COR-L47 (cell line): ENCODE measurements around the gene USH1G.
"Not testable (repeated sequence)": the region's sequence is repeated elsewhere in the genome, so short reads cannot be mapped to it uniquely, and the experiment has no call there.

Experiments used
- DNase-seq: peaks from one replicate; lab custom pipeline; 2025; lab: John Stamatoyannopoulos, UW

The USH1G gene

DNA sequence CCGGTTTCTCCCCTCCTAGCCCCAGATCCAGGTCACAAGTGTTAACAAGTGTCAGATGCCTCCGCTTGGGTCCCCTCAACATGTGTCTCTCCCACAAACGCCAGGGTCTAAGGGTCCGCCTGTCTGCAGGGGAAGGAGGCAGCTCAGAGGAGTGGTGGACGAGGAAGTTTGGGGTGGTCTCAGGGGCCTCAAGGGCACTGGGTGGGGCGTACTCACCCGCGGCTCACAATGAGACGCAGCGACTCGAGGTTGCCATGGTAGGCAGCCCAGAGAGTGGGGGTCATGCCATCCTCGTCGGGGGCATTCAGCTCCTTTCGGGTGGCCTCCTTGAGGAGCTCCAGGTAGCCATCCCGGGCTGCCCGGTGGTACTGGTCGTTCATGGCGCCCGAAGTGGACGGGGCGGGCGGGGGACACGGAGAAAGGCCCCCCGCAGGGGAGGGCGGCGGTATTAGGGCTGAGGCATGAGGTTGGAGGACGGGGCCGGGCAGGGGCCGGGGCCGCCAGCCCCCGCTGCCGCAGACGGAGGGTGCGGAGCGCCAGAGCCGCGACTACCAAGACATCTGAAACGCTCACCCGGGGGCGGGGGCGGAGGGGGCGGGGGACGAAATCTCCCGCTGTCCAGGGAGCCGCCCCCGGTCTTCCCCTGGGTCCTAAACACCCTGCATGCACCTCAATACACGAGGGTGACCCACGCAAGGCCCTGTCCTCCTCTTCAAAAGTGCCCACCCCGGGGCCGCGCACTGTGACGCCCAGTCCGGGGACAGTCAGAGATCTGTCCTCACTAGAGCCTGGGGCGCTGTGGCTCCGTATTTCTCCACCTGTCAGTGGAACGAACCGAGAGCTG is at the start of gene USH1G:
Gene USH1G (minus strand): TSS at position 562 of the 844 bp plus-strand sequence. CDS start 182 bp downstream, at position 380.
- DNase-seq: no peak

DNA sequence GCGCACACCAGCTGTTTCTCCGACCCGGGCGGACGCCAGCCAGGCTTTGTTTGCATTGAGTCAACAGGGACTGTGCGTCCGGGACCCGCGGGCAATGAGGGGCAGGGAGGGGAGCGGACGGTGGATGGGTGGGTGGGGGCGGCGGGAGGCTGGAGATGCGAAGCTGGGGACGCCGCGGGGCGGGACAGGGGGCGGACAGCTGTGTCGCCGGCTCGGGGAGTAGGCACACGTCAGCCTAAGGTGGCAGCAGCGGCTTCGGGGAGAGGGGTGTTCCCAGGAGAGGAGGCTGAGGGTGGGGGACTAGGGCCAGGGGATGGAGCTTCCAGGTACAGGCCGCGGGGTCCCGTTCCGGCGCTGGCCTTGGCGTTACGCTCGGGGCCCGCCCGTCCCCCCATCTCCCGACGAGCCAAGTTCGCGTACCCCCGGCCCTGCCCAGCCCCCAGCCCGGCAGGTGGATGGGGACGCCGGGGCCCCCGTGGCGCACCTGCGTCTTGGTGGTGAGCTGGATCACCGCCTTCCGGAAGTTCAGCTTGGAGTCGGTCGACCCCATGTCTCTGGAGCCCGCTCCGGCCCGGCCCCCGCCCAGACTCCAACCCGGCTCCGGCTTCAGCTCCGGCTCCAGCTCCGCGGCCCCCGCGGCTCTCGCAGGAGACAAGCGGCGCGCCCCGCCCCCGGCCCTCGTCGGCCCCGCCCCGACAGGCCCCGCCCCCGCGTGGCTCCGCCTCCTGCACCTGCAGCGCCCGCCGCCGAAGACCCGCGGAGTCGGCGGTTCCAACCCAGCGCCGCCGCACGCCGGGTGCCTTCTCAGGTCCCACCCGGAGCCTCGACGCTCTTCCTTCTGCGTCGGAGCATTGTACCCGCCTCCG is 49.3 kb upstream of the USH1G start, which contains the start of gene HID1:
Gene HID1 (minus strand): TSS at position 653 of the 866 bp plus-strand sequence. CDS start 103 bp downstream, at position 550.
- DNase-seq: peak; percentile 85

DNA sequence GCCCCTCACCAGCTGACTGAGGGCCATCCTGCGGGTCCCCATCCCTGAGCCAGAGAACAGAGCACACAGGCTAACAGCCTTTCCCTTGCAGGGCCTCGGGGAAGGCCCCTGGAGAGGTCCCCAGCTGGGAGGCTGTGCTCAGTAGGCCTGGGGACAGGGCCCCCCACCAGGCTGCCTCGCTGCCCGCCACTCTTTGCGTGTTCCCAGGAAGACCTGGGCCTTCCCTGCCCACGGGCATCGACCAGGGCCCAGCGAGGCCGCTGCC is 48.7 kb upstream of the USH1G start:
- no peak for DNase-seq

DNA sequence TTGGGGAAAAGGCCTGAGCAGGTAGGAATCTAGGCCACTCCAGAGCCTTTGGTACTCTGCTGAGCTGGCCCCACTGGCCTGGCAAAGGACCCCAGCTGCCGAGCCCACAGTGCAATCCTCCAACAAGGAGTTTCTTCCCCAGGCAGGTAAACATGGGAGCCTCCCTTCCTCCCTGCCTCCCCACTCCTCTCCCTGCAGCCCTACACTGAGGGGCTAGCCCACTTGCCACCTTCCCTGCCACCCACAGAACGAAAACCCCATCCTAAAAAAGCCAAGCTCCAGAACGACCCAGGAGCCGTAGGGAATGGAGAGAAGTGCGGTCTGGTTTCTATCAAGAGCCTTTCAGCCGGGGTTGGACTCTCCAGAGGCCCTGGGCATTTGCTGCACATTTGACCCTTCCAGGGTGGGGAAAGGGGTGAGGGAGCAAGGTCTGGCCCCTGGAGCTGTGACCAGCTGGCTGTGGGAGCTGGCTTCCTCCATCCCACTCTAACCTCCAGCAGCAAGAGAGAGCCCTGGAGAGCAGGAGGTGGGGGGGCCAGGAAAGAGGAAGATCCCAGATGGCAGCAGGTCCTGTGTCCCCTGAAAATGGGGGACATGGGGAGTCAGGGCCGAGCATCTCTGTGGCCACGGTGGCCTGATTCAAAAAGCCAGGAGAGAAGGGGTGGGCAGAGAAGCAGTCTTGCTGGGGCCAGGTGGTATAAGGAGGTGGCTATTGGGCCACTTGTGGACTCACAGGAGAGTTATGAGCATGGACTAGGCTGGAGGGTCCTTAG is 48.2 kb upstream of the USH1G start:
- no peak for DNase-seq

DNA sequence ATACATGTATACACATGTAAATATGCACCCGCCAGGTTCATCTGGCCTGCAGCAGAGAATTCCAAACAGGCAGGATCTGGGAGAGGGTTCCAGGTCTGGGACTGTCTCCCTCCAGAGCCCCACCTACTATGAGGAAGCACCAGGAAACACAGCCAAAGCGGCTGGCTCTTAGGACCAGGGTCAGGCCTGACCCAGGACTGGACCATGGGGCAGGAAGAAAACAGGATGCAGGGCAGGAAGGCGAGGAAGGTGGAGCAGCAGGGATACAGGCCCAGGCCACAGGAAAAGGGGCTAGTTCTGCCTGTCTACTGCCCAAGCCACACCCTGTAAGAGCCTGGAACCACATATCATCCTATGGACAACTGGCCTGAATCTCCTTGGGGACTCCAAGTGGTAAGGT is 47.3 kb upstream of the USH1G start:
- DNase-seq: no peak

DNA sequence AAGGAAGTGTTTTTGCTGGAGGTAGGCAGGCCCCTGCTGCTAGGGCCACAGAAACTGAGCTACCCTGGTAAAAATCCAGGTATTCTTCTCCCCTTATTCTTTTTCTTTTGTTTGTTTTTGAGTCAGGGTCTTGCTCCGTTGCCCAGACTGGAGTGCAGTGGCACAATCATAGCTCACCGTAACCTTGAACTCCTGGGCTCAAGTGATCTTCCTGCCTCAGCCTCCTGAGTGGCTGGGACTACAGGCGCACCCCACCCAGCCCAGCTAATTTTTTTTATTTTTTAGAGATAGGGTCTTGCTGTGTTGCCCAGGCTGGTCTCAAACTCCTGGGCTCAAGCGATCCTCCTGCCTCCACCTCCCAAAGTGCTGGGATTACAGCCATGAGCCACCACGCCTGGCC is 46.4 kb upstream of the USH1G start:
- DNase-seq: not testable (repeated sequence)

DNA sequence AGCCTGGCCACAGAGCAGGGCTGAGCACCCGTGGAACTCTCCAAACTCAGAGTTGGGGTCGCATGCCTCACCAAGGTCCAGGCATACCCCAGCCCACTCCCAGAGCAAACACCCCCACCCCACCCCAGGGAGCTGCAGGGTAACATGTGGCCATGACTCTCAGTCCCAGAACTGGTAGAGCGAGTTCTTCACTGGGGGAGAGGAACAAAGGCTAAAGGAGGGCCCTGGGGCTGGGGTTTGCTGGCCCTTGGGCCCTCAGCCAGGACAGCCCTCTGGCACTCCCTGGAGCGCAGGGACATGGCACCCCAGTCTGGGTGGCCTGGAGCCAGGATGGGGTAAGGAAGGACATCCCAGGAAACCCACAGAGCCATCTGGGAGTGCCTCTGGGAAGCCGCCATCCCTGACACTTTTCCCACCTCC is 45.3 kb upstream of the USH1G start:
- DNase-seq: no peak

DNA sequence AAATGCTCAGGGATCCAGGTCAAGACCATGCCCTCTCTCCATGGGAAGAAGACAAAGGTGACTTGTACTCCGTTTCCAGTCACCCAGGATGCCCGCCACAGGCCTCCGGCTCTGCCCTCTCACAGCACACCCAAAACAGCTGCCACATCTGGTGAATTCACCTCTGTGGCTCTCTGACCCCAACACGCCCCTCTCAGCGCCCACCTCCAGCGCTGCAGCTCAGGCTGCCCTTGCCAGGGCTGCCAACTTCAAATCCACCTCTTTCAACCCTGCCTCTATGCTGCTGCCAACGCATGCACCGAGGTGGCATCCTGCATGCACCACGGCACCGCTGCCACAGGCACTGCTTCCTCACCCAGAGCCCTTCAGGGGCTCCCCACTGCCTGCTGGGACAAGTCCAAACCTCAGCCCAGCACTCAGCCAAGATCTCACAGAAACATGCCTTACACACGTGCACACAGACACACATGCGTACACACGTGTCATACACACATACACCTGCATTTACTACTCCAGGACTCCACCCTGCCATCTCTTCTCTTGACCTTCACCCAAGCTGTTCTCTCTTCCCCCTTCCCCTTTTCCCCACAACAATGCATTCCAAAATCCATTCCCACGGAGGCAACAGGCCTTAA is 42.0 kb upstream of the USH1G start:
- no peak for DNase-seq

DNA sequence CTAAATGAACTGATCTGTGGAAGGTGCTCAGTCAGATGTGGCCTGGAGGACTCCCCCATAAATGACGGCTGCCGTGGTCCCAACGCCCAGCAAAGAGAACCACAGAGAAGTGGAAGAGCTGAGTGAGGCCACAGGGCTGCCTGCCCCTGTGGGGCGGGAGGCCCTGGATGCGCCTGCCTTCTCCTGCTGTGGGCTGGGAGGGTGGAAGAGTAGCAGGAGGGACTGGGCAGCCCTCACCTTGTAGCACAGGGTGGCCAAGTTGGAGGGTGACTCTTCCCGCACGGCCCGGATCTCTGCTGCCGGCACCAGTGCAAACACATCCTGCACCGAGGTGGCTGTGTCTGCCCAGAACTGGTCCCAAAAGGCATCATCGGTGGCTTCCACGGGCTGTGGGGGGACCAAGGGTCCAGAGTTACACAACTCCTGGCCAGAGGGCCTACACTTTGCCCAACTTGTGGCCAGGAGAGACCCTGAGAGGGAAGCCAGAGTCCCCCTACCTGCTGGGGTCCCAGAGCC is 41.2 kb upstream of the USH1G start:
- DNase-seq: no peak

DNA sequence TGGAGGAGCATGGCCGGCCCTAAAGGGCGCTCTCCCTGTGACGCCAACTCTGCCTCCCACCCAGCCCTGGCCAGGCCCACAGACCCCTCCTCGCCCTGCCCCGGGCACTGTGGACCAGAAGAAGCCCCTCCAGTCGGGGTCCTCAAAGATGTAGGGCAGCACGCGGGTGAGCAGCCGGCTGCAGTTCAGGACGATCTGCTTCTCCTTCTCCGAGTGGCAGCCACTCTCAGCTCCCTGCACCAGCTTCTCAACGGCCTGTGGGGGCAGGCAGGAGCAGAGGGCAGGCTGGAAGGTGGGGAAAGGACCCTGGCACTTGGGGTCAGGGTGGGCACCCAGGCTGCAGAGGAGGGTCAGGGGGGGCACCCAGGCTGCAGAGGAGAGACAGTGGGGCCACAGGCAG is 40.6 kb upstream of the USH1G start:
- no peak for DNase-seq

DNA sequence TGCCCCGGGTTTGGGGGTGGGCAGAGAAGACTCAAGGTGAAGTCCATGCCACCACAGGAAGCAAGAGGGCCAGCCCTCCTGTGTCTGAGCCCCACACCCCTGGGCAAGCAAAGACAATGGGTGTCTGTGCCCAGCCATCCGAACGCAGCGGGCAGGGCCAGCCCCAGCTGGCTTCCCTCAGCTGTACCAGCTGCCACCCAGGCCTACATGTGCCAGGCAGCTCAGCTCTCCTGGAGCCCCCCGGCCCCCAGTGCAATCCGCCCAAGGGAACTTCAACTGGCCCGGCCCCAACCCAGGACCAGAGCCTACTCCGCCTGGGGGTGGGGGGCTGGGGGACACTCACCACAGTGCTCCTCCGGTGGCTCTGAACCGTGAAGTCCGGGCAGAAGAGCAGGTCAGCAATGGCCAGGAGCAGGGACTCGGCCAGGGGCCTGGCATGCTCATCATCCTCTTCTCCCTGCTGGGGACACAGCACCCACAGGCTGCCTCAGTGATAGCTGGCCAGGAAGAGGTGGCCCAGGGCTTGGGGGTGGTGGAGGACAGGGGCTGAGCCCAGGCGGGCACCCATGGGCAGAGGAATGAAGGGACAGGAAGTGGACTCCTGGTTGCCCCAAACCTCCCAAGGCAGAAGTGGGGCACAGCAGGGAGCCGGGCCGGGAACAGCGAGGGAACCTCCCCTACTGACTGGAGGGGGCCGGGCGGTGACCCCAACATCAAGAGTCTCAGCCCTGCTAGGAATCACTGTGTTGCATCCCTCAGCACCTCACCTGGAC is 39.8 kb upstream of the USH1G start:
- DNase-seq: no peak

DNA sequence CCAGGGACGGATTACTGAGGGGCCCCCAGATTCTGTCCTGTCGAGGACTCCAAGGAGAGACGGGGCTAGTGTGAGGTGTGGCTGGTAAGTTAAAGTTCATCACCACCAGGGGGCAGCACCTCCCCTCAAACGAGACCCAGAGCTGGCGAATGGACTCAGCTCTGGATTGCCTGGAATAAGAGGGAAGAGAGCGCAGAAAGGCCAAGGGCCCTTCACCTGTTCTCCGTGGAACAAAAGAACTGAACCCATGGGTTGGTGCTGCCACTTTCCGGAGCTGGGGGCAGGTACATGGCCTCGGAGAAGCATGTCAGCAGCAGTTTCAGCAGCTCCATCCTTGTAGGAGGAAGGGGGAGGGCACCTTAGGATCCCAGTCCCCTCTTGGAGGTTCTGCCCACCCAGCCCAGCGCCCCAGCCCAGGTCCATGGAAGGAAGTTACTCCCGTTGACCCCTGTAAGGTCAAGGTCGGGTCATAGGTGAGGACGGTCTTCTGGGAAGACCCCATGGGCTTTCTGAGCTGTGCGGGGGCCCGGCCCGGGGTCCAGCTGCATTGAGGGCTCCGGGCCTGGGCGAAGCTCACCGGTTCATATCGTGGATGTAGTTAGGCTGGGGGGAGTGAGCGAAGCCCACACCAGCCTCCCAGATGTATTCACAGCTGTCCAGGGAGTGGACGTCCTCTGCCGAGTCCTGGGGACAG is 38.7 kb upstream of the USH1G start:
- peak; percentile 83 for DNase-seq

DNA sequence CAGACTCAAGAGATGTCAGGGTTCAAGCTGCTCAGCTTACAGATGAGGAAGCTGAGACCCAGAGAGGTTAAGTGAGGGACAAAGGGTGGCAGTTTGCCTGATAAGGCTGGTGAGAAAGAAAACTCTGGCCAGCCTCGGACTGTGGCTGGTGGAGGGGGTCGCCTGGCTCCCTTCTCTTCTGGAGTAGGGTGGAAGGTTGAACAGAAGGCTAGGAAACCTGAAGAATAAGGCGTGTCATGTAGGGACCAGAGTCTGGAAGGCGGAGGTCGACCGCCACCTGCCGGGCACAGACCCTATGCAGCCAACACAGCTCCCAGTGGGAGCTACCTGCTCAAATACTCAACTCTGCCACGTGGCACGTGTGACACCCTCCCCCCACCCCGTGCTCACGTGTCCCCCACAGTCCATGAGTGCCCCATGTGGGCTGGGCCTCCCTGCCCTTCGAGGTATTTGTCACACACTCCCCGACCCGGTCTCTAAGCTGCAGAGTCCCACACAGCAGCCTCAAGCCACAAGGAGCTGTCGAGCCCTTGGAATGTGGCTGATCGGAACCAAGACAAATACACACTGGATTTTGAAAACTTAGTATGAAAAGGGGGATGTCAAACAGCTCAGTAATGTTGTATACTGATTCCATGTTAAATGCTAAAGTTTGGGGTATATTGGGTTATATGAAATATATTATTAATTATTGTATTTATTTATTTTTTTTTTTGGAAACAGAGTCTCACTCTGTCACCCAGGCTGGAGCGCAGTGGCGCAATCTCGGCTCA is 37.7 kb upstream of the USH1G start:
- DNase-seq: no peak

DNA sequence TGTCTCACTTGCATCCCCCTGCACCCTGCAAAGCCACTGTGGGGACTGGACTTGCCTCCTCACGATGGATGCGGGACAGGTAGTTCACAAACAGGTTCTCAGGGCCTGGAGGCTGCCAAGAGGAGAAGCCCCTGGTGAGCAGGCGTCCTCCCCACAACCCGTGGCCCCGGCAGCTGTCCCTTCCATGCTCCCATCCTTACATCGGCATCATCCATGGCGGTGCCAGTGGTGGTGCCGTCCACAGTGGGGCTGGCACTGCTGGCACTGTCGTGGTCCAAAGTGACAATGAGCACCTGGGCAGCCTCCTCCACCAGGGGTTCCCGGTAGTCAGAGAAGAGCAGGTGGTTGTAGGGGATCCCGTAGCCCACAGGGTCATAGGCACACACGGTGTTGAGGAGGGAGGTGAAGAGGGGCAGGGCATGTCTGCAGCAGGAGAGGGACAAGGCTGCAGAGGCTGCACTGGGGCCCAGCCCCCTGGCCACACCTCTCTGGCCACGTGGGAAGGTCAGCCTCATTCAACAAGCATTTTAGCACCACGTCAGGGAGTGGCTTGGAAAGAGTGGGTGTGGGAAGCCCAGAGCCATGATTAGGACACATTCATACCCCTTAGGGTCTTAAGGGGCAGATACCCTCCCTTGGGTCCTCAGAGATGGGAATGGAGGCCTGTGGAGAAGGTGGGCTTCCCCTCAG is 36.9 kb upstream of the USH1G start:
- DNase-seq: no peak

DNA sequence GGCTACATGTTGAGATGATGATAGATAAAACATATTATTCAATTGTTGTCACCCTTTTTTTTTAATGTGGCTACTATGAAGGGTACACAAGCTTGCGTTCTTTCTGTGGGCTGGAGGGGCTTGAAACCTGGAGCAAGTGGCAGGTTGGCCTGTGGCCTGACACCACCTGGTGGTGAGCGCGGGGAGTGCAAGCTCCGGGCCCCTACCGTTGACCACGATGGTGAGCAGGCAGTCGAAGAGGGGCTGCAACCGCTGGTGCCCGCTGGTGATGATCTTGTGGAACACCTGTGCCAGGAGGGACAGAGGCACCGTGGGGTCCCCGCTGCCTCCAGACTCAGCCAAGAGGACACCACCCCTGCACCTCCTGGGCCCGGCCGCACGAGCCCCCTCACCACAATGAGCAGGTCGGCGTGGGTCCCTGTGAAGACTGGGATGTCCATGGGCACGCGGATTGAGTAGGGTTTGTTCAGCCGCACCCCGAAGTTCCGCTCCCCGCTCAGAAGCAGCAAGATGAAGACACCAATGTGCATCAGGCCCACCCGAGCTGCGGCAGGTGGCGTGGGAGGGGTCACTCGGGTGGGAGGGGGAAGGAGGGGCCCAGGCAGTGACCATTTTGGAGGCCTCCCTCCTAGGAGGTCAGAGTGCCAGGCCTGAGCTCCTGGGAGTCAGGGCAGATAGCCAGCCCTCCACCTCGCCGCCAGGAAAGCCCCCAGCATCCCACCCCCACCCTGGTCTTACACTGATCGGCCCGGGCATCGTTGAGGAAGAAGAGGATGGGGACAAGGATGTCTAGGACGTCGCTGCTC is 35.1 kb upstream of the USH1G start:
- DNase-seq: peak; percentile 37

DNA sequence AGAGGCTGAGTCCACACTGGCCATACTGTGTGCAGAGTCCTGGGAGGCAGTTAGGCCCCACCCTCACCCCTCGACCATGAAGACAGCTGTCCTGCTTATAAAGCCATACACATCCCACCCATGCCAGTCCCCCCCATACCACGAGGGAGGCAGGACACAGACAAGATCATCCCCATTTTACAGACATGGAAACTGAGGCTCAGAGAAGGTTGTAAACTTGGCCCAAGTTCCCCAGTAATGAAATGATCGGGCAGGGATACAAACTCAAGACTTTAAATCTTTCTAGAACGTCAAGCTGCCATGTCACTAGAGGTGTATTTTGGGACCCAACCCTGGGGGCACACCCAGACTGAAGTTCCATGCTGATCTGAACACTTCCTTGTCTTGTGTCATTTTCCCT is 33.0 kb upstream of the USH1G start:
- no peak for DNase-seq

DNA sequence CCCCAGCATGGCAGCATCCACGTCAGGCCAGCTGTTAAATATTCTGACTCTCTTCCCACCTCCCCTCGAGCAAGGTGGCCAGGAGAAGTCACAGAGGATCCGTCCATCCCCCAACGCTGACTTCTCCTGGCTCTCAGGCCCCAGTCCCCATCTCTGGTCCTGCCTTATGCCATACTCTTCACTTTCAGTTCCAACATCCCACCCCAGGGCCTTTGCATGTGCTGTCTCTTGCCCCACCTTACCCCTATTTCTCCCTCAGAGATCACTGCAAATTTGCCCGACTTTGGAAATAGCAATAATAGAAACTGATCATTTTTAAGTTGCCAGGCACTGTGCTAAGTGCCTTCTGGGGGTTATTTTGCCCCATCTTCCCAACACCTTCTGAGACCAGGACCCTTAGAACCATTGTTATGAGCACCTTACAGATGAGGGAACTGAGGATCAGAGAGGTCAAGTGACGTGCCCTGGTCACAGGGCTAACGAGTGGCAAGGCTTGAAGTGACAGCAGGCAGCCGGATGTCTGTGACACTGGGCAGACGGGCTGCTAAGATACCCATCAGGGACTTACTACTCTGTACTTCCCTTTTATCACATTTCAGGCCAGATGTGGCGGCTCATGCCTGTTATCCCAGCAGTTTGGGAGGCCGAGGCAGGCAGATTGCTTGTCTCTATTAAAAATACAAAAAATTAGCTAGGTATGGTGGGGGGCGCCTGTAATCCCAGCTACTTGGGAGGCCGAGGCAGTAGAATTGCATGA is 31.8 kb upstream of the USH1G start:
- DNase-seq: no peak
